ENCODE measurements around the gene PAM.

The PAM gene

GRCh38 chr5:102781786-102782185 lies 26.7 kb downstream of the PAM start:
- DNase-seq (ENCODE audit: low spot score): no peak

GRCh38 chr5:102782217-102782872 lies 27.2 kb downstream of the PAM start:
- DNase-seq (ENCODE audit: low spot score): no peak

- no peak for DNase-seq (ENCODE audit: low spot score)
Observed at GRCh38 chr5:102787134-102787533, 32.0 kb downstream of the PAM start.

- no peak for DNase-seq (ENCODE audit: low spot score)
Observed at GRCh38 chr5:102788788-102789187, 33.7 kb downstream of the PAM start.

DNA sequence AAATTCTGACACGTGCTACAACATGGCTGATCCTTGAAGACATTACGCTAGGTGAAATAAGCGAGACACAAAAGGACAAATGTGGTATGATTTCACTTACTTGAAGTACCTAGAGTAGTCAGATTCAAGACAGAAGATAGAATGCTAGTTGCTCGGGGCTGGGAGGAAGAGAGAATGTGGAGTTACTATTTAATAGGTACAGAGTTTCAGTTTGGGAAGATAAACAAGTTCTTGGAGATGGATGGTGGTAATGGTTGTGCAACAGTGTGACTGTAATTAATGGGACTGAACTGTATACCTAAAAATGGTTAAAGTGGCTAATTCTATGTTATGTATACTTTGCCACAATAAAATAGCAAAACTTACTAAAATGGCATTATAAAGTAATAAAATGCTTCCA lies 34.4 kb downstream of the PAM start:
- no peak for DNase-seq (ENCODE audit: low spot score)

DNA sequence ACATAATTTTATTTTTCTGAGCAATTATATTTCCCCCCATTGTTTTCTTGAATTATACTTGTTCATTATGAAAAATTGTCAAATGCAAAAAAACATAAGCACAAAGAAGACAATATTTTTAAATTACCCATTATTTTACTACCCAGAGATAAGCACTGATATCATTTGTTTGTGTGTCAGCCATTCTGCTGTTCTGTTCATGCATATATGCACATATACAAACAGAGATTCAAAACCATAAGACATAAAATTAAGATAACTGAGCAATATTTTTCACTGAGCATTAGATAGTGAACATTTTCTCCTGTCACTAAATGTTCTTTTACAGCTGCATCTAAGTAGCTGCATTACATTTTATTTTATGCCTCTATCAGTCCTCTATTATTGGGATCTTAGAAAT lies 35.6 kb downstream of the PAM start:
- no peak for DNase-seq (ENCODE audit: low spot score)

DNA sequence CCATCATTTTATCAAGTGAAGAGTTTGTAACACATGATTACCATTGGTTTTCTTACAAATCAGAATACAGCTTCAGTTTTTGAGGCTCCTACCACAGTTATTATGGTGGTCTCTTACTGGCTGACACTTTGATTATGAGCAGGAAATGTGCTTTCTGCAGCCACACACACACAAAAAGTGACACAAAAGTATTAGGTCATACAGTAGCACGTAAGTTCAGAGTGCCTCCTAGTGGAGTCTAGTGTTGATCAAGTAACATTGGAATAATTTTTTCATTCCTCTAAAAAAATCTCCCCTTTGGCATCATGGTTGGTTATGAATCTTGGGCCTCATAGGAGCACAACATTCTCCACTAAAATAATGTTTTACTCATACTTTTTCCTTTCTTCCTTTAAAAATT lies 37.6 kb downstream of the PAM start:
- no peak for DNase-seq (ENCODE audit: low spot score)

DNA sequence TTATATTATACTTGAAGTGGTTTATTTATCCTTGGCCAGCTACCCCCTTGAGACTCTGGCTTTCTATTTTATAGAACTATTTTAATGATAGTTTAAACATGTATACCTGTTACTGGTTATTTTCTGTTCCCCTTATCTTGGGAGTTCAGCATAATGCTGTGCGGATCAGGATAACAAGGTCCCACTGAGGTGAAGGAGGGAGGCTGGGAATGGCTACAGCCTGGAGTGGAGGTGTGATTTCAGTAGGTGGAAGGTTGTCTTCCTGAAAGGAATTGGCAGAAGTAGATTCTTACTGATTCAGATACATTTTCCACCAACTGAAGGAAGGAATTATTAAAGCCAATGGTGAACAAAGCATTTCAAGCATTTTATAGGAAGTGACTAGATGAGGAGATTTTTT lies 38.9 kb downstream of the PAM start:
- no peak for DNase-seq (ENCODE audit: low spot score)

DNA sequence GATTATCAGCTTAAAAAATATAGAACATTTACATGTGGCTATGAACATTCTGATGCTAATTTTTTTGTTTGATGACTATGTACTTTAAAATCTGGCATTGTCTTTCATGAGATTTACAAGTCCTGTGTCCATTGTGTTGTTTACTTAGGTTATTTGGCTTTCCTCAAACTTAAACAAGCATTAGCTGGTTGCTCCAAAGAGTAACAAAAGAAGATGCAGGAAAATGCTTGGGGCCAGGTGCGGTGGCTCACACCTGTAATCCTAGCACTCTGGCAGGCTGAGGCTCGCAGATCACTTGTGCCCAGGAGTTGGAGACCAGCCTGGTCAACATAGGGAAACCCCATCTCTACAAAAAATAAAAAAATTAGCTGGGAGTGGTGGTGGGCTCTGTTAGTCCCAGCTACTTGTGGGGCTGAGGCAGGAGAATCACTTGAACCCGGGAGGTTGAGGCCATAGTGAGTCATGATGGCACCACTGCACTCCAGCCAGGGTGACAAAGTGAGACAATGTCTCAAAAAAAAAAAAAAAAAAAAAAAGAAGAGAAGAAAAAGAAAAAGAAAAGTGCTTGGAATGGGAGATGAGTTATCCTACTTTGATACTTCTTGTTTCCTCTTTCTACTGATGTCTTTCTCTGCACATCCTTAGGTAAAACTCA lies 39.7 kb downstream of the PAM start:
- DNase-seq (ENCODE audit: low spot score): no peak

GRCh38 chr5:102795526-102795925 lies 40.4 kb downstream of the PAM start:
- no peak for DNase-seq (ENCODE audit: low spot score)

GRCh38 chr5:102796009-102796408 lies 40.9 kb downstream of the PAM start:
- no peak for DNase-seq (ENCODE audit: low spot score)

- DNase-seq (ENCODE audit: low spot score): no peak
Observed at GRCh38 chr5:102796498-102796897, 41.4 kb downstream of the PAM start.

DNA sequence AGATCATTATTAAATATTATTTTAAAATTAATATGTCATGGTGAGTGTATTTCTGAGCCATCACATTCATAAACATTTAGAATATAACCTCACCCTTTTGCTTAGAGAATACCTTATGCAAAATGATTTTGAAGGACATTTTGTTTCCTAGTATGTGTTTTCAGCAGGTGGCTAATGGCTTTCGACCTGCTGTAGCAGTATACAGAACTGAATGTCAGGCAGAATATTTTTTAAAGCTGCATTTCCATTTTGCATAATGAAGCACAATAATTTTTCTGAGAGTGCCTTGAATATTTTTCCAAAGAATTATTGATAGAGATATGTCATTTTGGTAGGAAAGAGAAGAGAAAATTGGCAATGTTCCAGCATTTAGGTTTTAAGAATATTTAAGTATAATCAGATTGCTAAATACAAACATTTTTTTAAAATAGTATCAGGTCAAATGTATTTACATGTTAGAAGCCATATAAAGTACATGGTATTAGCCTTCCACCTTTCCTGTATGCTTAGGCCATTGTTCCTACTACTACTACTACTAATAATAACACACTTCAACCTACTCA lies 42.3 kb downstream of the PAM start:
- DNase-seq (ENCODE audit: low spot score): no peak

- no peak for DNase-seq (ENCODE audit: low spot score)
Observed at GRCh38 chr5:102798104-102798785, 43.1 kb downstream of the PAM start.

- no peak for DNase-seq (ENCODE audit: low spot score)
Observed at GRCh38 chr5:102799017-102799416, 43.9 kb downstream of the PAM start.

DNA sequence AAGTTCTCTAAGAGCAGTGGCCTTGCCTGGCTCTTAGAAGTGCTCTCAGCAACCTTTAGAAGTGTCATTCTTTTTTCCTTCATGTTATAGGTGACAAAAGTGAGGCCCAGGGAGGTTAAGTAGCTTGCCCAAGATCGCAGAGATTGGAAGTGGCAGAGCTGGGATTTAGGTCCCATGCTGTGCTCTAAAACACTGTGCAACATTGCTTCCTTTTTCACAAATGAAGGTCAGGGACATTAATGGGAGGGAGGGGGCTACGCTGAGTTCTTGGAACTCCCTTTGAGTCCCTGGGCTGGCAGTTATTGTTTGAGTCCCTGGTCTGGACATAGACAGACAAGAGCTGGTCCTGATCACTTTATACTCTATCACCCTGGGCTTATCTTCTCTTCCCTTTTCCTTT lies 45.3 kb downstream of the PAM start:
- no peak for DNase-seq (ENCODE audit: low spot score)

- peak; percentile 55 for DNase-seq (ENCODE audit: low spot score)
Observed at GRCh38 chr5:102801371-102801770, 46.3 kb downstream of the PAM start.

GRCh38 chr5:102802708-102803458 lies 47.8 kb downstream of the PAM start:
- no peak for DNase-seq (ENCODE audit: low spot score)

- no peak for DNase-seq (ENCODE audit: low spot score)
Observed at GRCh38 chr5:102807878-102808502, 52.9 kb downstream of the PAM start.

DNA sequence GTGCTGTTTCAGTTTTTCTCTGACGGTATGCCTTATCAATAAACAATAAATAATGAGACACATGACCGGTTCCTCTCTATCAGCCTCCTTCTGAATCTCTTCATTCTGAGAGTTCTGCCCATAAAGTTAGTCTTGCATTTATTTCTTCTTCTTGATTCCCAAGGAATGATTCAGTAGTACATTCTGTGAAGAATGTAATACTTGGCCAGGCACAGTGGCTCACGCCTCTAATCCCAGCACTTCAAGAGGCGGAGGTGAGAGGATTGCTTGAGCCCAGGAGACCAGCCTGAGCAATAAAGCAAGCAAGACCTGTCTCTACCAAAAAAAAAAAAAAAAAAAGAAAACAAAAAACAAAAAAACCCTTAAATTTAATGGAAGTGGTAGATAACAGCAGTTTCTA lies 53.9 kb downstream of the PAM start:
- no peak for DNase-seq (ENCODE audit: low spot score)

- no peak for DNase-seq (ENCODE audit: low spot score)
Observed at GRCh38 chr5:102811972-102812371, 56.9 kb downstream of the PAM start.

GRCh38 chr5:102813740-102814139 lies 58.6 kb downstream of the PAM start:
- no peak for DNase-seq (ENCODE audit: low spot score)

Measured in CD4-positive, alpha-beta T cell treated with Interleukin-6 at 100 ng/mL for 8 hours (primary cell).